Activated T-helper 9 cell treated with anti-CD3 and anti-CD28 coated beads, Interleukin-2, amount 50 U/mL, for 16 hours (primary cell): Measurements from ENCODE around the gene ARID3A.

Experiments used
- DNase-seq: peaks from one replicate; pipeline ENCODE4 v3.0.0-alpha.2; 2020; ENCODE audit warnings: low read depth

Gene ARID3A

GRCh38 chr19:913080-913748 lies 12.6 kb upstream of the ARID3A start, which contains the start of gene R3HDM4:
Gene R3HDM4 (minus strand): TSS chr19:913219. CDS start chr19:913157, 62 bp downstream.
- DNase-seq: peak; percentile 82

- DNase-seq: no peak
Observed at GRCh38 chr19:916645-917322, 9.1 kb upstream of the ARID3A start.

- no peak for DNase-seq
Observed at GRCh38 chr19:917323-918151, 8.3 kb upstream of the ARID3A start, which contains the start of gene KISS1R. Gene KISS1R (plus strand): TSS chr19:917333. CDS start chr19:917503, 170 bp downstream.

- no peak for DNase-seq
Observed at GRCh38 chr19:918152-918437, 7.7 kb upstream of the ARID3A start.

GRCh38 chr19:918481-919198 lies 7.2 kb upstream of the ARID3A start:
- no peak for DNase-seq

GRCh38 chr19:919199-920050 lies 6.4 kb upstream of the ARID3A start:
- DNase-seq: no peak

- peak; percentile 55 for DNase-seq
Observed at GRCh38 chr19:920051-920864, 5.6 kb upstream of the ARID3A start.

- no peak for DNase-seq
Observed at GRCh38 chr19:924553-925086, 1.2 kb upstream of the ARID3A start.

GRCh38 chr19:925087-925525 lies 729 bp upstream of the ARID3A start:
- no peak for DNase-seq

GRCh38 chr19:926323-926588 lies 421 bp downstream of the ARID3A start:
- DNase-seq: no peak

- DNase-seq: no peak
Observed at GRCh38 chr19:926589-927350, 935 bp downstream of the ARID3A start.

- no peak for DNase-seq
Observed at GRCh38 chr19:927351-927779, 1.5 kb downstream of the ARID3A start.

- no peak for DNase-seq
Observed at GRCh38 chr19:927780-928401, 2.1 kb downstream of the ARID3A start.

GRCh38 chr19:928471-929202 lies 2.8 kb downstream of the ARID3A start:
- no peak for DNase-seq

- DNase-seq: no peak
Observed at GRCh38 chr19:929203-929890, 3.5 kb downstream of the ARID3A start.

- DNase-seq: no peak
Observed at GRCh38 chr19:929891-930258, 4.0 kb downstream of the ARID3A start.

- DNase-seq: no peak
Observed at GRCh38 chr19:931860-932647, 6.2 kb downstream of the ARID3A start.
